ENCODE measurements around the gene TYMP.
"Not testable (repeated sequence)": the region's sequence is repeated elsewhere in the genome, so short reads cannot be mapped to it uniquely, and the experiment has no call there.

Gene TYMP

GRCh38 chr22:50562523-50563412, 33.0 kb upstream of the TYMP start, which contains the start of gene SYCE3:
SYCE3 (minus strand) TSS chr22:50562919; CDS start chr22:50556405, 6,514 bp downstream.
- DNase-seq = peak; percentile 96

GRCh38 chr22:50561401-50562358, 31.9 kb upstream of the TYMP start:
- DNase-seq = no peak

- no peak for DNase-seq
These were observed 30.2 kb upstream of the TYMP start for GRCh38 chr22:50560034-50560433.

DNA sequence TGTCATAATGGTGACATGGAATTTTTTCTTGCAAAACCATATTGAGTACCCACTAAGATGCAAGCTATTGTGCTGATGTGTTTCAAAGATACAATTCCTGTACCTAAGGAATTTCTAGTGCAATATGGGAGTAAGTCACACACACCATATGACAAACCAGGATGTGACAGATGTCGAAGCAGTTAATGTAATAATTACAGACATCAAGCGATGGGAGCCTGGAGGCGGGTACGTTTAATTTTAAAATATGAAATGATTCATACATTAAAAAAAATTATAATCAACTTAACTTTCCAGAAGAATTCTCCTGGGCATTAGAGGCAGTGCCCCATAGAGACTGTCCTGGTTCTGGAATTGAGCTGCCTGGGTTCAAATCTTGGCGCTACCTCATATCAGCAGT, 26.9 kb upstream of the TYMP start:
- DNase-seq = no peak

DNA sequence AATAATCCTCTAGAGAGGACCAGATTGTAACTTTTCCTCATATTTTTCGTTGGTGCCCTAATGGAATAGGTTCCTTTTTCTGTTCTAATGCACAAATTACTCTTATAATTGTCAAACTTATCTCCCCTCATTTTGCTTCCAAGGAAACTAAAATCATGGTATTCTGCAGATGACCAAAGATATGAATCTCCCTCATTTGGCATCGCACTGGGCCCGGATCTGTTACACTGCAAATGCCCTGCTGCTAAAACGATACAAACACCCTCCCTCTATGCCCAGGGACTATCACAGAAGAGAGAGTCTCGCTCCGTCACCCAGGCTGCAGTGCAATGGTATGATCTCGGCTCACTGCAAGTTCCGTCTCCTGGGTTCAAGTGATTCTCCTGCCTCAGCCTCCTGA, 23.5 kb upstream of the TYMP start:
- no peak for DNase-seq

DNA sequence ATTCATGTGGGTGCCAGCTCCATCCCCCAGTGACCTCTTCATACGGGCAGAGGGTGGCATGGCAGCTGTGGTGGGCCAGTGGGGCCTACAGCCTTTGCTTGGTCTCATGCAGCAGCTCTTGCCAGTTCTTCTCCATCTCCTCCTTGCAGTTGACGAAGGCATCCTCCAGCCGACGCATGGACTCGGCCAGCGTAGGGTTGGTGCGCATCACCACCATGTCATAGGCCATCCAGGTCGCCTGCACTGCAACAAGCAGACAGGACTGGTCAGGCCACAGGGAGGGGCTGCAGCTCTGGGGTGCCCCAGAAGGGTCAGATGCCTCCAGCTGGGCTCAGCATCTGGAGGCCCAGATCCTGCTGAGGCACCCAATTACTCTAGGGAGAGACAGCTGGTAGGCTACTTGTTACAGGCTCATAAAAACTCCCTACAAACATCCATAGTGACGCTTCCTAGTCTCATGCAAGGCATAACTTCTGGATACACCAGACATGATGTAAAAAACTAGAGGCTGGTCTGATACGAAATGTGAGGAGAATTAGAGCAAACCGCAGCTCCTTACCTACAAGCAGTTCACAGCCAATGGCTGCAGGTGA, 21.4 kb upstream of the TYMP start:
- no peak for DNase-seq

DNA sequence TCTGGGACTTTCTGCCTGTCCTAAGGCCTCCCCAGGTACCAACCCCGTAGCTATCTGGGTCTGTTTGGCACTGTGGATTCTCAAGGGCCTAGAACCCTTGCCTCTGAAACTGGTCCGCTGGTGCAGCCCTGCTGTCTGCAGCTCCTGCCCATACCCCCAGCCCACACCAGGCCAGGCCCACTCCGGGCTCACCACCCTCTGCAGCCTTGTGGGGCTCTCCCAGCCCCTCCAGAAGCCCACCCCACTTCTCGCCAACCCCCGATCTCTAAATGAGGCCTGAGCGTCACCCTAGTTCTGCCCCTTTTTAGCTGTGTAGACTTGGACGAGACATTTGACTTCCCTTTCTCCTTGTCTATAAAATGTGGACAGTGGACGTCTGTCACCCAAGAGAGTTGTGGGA, 20.6 kb upstream of the TYMP start:
- no peak for DNase-seq

DNA sequence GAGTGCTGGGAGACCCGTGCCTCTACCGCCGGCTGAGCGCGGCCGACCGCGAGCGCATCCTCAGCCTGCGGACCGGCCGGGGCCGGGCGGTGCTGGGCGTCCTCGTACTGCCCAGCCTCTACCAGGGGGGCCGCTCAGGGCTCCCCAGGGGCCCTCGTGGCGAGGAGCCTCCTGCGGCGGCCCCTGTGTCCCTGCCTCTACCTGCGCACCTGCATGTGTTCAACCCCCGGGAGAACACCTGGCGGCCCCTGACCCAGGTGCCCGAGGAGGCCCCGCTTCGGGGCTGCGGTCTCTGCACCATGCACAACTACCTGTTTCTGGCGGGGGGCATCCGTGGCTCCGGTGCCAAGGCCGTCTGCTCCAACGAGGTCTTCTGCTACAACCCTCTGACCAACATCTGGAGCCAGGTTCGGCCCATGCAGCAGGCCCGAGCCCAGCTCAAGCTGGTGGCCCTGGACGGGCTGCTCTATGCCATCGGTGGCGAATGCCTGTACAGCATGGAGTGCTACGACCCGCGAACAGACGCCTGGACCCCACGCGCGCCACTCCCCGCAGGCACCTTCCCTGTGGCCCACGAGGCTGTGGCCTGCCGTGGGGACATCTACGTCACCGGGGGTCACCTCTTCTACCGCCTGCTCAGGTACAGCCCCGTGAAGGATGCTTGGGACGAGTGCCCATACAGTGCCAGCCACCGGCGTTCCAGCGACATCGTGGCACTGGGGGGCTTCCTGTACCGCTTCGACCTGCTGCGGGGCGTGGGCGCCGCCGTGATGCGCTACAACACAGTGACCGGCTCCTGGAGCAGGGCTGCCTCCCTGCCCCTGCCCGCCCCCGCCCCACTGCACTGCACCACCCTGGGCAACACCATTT, 19.3 kb upstream of the TYMP start:
- DNase-seq = no peak

DNA sequence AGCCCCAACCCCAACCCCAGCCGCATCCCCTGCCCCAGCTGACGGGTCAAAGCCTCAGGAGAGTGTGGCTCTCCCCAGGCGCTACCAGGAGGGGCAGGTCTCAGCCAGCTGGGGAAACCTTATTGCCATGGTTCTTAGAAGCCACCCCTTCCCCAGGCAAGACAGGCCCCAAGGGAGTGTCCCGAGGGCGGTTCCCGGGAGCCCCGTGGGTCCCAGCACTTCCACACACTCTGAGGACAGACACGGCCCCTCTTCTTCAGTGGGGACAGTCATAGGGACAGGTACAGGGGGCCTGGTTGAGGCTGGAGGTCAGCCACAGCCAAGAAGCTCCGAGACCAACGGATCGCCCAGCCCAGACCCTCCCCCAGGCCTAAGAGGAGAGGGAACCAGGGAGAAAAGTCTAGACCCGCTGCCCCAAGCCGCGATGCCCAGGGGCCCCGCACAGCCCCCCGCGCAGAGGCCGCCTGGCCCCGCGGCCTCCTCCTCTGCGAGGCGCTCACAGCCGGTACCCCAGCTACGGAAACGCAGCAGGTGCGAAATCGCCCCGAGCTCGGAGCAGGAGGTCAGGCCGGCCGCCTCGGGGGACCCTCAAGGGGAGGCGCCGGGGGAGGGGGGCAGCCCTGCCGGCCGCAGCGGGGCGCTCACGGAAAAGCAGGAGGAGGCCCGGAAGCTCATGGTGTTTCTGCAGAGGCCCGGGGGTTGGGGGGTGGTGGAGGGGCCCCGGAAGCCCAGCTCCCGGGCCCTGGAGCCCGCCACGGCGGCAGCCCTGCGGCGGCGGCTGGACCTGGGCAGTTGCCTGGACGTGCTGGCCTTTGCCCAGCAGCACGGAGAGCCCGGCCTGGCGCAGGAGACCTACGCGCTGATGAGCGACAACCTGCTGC, 18.5 kb upstream of the TYMP start:
- DNase-seq = no peak

DNA sequence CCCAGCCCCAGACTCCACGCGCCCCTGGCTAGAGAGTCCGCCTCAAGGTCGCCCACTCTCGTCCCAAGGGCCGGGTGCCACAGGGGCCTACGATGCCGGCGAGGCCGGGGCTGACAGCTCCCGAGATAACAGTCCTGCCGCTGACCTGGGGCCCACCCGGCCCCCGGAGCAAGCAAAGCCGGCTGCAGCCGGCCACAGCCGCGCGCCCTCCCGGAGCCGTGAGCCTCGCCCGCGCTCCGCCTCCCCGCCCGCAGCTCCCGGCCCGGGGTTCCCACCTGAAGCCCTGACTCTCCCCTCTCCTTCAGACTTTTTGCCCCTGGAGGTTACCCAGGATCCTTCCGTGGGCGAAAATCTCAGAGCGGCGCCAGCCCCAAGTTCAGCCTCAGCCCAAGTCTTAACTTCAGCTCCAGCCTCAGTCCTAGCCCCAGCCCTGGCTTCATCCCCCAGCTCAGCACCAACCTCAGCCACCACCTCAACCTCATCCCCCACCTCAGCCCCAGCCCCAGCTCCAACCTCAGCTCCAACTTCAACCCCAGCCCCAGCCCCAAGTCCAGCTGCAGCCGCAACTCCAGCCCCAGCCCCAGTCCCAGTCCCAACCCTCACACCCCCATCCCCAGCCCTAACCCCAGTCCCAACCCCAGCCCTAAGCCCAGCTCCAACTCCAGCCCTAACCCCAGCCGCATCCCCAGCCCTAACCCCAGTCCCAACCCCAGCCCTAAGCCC, 17.6 kb upstream of the TYMP start:
- no peak for DNase-seq

DNA sequence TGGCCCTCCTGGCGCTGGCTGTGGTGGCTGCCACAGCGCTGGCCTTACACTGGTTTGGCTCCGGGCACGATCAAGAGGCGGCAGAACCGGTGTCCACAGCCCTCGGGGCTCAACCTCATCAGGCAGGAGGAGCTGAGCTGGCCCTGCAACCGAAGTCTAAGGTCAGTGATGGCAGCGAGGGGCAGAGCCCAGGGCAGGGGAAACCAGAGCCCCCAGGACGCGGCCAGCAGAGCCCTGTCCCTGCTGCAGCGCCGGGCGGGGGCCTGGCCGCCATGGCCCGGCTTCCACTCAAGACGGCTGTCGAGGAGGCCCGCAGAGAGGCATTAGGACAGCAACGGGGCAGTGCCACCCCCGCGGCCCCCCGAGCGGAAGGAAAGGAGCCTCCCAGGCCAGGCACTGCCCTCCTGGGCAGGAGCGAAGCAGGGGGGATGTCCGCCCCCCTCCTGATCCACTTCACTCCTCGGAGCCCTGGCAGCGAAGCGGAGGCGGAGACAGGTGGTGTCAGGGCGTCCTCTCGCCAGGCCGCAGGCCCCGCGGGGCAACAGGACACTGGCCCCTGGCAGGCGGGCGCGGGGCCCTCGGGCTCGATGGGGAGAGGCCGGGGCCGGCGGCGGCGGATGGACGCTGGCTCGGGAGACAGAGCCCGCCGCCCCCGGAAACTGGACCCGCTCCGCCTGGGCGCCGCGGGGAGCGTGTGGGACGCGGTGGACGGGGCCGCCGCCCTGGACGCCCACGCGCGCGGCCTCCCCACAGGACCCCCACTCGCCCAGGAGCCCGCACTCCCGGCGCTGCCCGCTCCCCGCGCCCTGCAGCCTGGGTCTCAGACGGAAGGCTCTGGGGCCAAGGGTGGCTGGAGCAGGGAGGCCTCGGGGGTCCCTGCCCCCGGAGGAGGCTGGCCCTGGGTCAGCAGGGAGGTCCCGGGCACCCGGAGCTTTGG, 16.8 kb upstream of the TYMP start:
- DNase-seq = no peak

DNA sequence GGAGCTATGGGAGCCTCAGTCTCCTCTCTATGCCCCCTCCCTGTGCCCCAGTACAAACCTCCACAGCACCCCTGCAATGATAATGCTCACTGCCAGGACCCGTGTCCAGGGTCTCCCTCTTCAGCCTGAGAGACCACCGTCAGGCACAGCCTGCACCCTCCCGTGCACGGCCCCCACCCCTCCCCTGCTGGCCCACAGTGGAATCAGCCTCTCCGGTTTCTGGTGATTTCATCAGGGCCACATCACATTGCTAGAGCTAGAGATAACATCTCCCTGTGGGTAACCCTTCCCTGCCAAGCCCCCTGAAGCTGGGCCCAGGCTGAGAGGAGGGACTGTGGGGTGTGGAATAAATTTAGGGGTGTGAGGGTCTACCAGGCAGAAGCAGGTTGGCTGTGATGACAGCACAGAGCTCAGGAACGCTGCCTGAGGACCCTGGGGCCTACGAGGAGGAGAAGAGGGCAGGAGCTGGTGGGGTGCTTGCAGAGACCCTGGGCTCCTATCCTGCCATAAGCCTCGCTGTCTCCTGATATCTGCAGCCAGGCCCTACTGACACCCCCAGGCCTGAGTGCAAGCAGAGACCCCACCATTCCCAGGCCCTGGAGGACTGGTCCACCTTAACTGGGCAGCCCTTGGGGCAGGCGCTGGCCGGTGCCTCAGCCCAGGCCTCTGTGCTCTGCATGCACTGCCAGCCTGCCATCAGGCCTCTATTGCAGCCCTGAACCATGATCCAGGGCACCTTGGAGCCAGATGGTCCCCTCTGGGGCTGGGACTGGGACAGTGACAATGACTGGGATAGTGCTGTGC, 15.9 kb upstream of the TYMP start, which contains the start of gene KLHDC7B:
Gene KLHDC7B (plus strand): TSS at position 378 of the 804 bp plus-strand sequence. CDS start 345 bp downstream, at position 723.
- no peak for DNase-seq

DNA sequence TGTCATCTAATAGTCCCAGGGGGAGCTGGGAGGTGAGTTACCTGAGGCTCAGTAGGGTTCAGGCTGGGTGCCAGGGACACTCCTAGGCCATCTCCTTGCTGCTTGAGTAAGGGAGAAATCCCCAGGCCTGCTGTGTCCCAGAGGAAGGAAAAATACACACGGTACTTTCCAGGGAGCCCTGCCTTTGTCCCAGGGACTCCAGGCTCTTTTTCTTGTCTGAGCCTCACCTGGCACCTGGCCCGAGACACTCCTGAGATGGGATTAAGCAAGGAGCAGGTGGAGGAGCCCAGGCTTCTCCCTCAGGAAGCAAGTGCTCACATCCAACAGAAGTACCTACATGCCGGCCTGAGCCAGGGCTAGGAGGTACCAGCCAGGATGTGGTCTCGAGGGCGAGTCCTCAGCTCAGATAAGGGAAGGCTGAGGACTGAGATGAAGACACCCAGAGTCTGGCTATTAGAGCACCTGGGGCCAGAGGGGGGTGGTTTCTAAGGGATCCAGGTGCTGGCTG, 15.0 kb upstream of the TYMP start:
- no peak for DNase-seq

DNA sequence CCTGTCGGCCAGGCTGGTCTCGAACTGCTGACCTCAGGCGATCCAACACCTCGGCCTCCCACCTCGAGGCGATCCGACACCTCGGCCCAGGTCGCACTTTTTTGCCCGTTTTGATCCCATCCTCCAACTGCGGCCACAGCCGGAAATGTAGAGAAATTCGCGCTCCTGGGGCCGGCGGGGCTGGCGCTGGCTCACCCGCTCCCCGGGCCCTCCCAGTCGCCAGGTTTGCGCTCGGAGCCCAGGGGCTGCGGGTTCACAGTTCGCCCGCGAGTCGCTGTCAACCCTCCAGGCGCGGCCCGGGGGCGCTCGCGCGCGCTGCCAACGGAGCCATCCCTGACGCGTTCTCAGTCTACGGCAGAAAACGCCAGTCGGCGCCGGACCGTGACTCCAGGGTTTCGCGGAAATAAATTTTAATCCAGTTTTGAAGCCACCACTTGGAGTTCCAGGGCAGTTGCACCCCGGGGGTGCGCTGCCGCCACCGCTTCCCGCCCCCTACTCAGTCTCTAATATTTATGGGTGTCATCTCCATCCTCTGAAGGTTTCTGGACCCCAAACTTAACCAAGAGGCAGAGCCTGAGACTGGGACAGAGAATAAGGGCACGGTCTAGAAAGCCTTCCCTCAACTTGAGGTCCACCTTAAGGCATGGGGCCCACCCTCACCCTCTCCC, 14.4 kb upstream of the TYMP start:
- DNase-seq = peak; percentile 77

- no peak for DNase-seq
These were observed 12.7 kb upstream of the TYMP start for GRCh38 chr22:50542416-50542927.

DNA sequence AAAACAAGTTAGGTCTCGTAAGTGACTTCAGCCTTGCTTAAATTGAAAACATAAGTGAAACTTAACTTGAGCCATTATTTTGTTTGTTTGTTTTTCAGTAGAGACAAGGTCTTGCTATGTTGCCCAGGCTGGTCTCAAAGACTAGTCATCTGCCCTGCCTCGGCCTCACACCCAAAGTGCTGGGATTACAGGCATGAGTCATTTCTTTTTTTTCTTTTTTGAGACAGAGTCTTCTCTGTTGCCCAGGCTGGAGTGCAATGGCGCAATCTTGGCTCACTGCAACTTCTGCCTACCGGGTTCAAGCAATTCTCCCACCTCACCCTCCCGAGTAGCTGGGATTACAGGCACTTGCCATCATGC, 11.8 kb upstream of the TYMP start:
- not testable (repeated sequence) for DNase-seq

DNA sequence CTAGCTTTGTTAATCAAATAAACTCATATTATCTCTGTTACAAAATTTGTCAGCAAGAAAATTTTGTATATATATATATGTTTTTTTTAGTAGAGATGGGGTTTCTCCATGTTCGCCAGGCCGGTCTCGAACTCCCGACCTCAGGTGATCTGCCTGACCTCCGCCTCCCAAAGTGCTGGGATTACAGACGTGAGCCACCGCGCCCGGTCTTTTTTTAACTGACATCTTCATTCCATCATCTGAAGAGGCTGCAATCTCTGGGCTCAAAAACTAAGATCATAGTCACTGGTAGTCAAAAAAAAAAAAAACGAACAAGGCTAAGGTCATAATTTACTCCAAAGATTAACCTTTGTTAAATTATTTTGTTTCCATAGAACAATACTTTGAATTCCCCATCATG, 10.6 kb upstream of the TYMP start:
- DNase-seq = no peak

Data from femur (tissue), 1 donor.